ENCODE measurements around the gene PLA2G6.

DNA sequence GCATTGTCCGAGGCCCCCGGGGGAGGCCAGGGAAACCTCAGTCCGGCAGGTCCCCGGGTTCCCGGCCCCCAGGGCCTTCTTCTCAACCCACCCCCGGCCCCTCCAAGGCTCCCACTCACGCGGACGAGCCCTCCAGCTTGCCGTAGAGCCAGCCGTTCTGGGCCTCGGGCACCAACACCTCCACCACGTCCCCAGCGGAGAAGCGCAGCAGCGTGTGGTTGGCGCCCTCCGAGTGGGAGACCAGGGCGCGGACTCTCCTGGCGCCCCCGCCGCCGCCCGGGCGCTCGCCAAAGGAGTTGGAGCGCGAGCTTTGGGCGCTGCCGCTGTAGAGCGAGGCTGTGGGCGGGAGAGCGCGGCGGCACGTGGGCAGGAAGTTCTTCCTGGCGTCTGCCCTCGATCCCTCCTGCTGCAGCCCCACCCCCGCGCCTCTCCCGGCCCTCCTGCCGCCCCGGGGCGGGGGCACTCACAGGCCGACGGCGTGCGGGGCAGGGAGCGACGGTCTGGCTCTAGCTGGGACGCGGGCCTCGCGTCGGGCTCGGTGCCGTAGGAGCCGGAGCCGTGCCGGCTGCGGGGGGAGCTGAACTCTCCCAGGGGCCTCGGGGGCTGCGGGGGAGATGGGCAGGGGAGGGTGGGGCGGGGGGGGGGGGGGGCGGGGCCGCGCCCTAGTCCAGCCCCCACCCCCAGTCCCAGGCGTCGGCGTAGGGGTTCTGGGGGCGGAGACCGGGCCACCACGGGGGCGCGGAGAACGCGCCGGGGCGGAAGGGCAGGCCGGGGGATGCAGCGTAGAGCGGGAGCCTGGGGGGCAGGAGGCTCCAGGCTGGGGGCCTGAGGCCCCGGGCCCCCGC lies 92.8 kb downstream of the PLA2G6 start:
- TF ChIP-seq, protein P1, sequence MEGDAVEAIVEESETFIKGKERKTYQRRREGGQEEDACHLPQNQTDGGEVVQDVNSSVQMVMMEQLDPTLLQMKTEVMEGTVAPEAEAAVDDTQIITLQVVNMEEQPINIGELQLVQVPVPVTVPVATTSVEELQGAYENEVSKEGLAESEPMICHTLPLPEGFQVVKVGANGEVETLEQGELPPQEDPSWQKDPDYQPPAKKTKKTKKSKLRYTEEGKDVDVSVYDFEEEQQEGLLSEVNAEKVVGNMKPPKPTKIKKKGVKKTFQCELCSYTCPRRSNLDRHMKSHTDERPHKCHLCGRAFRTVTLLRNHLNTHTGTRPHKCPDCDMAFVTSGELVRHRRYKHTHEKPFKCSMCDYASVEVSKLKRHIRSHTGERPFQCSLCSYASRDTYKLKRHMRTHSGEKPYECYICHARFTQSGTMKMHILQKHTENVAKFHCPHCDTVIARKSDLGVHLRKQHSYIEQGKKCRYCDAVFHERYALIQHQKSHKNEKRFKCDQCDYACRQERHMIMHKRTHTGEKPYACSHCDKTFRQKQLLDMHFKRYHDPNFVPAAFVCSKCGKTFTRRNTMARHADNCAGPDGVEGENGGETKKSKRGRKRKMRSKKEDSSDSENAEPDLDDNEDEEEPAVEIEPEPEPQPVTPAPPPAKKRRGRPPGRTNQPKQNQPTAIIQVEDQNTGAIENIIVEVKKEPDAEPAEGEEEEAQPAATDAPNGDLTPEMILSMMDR (conservative IDR thresholded peaks at IDR 0.05; ENCODE audit: low read length) = no peak
- no peak for TF ChIP-seq EZH2phosphoT487 (IDR thresholded peaks at IDR 0.05; ENCODE audit: borderline replicate concordance, low read depth, low read length)

Measured in OCI-LY7 (cell line).